Stimulated activated naive CD4-positive, alpha-beta T cell (primary cell): ENCODE data around the gene ATXN1.
"Not testable (repeated sequence)": the region's sequence is repeated elsewhere in the genome, so short reads cannot be mapped to it uniquely, and the experiment has no call there.

Experiments
- DNase-seq, 6 experiments: peaks; one replicate each; lab custom pipeline; 2025; lab: John Stamatoyannopoulos, UW

ATXN1 gene

GRCh38 chr6:16386057-16386456 is 375.2 kb downstream of the ATXN1 start:
- DNase-seq: peak in 1 of 6 experiments; percentile 1

DNA sequence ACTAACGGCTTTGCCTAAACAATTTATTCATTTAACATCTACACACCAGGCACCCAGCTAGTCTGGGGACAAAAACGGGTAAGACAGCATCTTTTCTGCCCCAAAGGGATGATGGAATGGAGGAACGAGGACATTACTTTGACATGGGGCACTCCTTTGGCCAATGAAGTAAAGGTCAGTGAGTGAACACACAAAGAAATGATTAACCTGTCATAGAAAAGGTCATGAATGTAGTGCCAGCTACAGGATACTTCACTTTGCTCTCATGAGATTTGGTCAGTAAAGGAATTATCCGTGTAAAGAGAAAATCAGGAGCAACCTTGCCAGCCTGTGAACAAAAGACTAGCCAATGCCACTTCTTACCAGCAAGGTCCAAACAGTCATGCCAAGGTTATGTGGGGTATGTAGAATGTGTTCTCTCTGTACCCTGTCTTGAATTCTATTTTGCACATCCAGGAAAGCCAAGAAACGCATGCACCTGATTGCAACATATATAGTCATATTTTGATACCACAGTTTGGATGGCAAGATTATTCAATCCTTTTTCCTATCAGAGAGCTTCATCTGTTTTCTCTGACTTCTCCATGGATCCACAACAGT is 377.6 kb downstream of the ATXN1 start:
- no peak for DNase-seq

DNA sequence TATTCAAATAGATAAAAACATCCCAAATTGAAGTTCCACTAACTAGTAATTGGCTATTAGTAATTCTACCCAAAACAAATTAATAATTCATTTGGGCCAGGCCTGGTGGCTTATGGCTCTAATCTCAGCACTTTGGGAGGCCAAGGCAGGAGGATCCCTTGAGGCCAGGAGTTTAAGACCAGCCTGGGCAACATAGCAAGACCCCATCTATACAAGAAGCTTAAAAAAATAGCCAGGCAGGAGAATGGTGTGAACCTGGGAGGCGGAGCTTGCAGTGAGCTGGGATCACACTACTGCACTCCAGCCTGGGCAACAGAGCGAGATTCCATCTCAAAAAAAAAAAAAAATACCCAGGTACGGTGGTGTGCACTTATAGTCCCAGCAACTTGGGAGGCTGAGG is 379.3 kb downstream of the ATXN1 start:
- DNase-seq: not testable (repeated sequence)

GRCh38 chr6:16380220-16380809 is 380.9 kb downstream of the ATXN1 start:
- DNase-seq: no peak

DNA sequence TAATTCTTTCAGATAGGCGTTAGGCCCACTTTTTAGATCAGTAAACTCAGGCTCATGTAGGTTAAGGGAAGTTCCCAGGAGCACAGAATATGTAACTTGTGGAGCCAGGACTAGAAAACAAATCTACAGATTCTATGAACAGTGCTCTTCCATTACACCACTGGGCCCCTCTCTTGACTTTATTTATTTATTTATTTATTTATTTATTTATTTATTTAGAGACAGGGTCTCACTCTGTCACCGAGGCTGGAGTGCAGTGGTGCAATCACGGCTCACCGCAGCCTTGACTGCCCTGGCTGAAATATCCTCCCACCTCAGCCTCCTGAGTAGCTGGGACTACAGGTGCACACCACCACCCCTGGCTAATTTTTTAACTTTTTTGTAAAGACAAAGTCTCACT is 382.9 kb downstream of the ATXN1 start:
- not testable (repeated sequence) for DNase-seq

GRCh38 chr6:16377470-16377869 is 383.8 kb downstream of the ATXN1 start:
- no peak for DNase-seq

DNA sequence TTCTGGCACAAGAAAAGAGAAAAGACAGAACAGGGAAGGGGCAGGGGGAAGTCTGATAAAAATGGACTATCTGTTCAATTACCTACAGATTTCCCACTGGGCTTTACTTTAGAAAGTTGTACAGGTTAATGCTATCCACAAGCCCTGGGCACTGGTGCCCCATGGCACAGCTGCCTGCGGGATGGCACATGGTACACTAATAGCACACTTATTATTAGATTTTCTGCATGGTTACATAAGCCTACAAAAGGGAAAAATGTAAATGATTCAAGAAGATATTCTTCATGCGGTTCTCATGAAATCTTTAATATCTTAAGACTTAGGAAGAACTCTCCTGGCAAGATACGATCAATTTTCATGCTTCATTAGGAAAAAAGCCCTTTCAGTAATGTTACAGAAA is 385.4 kb downstream of the ATXN1 start:
- DNase-seq: no peak

DNA sequence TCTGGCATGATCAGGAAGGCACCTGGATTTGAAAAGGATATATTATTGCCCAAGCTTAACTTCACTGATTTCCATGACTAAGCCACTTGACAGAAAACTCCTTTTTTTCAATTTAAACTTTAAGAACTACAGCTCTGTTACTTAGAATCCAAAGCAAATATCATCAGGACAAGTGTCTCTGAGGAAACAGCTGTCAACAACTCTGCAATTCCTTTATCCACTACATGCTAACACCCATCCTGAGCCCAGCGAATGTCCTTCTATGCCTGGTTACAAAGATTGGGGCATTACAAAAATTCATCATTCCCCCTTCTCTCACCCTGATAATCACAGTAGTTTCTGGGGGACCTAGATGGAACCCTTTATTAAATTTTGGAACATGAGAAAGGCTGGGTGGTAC is 386.1 kb downstream of the ATXN1 start:
- DNase-seq: no peak

DNA sequence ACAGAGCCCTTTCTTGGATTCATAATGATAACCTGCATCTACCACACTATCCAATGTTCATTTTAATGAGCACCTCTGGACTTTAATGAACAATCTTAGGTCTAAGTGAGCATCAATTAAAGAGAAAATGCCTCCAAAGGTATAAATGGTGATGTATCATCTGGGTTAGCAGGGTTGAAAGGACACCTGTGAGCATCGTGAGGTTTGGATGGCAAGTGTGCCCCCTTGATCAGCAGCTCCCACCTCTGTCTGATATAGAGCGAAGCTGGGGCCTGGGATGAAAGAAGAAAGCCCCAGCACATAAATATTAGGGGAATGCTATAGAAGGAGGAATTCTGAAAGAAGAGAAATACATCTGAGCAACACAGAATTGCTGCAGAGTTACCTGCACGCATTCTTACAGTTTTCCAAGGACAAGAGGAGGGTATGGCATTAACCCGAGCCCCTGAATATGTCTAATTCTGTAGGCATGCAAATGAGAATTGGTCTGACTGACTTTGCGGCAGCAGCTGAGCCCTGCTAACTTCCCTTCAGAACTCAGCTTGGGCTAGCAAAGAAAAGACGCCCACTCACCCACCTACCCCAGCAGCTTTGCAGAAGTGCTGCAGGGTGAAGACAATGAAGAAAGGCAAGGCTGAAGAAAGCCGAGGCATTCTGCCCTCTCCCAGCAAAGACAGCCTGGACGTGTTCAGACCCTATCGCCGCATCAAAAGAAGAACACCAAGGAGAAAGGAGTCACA is 386.6 kb downstream of the ATXN1 start:
- no peak for DNase-seq

- DNase-seq: no peak
Observed at GRCh38 chr6:16374016-16374415, 387.2 kb downstream of the ATXN1 start.

DNA sequence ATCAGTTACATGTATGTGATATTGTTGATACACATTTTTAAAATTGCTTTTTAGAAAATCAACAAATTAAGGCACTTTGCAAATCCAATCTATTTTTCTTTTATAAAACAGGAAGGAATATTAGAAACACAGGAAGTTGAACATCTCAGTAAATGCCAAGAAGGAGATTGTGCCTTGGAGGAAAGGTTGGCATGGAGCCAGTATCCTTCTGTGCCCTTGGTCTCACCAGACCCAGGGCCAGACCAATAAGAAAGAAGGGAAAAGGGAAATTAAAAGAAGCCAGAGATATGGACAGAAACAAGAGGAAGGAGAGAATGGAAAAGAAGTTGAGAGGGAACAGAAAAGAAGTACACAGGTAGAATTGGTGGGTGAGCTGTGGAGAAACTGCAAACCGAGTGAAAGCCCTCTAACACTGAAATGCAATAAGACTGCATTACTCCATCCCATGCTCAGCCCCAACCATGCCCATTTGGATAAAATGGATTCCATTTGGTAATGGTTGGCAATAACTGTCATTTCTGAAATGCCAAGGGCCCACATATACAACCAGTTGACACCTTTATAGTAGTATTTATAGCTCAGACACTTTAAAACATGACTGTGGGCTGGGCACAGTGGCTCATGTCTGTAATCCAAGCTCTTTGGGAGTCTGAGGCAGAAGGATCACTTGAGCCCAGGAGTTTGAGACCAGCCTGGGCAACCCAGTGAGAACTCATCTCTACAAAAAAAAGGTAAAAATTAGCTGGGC is 389.1 kb downstream of the ATXN1 start:
- no peak for DNase-seq

GRCh38 chr6:16371401-16371800 is 389.9 kb downstream of the ATXN1 start:
- no peak for DNase-seq

DNA sequence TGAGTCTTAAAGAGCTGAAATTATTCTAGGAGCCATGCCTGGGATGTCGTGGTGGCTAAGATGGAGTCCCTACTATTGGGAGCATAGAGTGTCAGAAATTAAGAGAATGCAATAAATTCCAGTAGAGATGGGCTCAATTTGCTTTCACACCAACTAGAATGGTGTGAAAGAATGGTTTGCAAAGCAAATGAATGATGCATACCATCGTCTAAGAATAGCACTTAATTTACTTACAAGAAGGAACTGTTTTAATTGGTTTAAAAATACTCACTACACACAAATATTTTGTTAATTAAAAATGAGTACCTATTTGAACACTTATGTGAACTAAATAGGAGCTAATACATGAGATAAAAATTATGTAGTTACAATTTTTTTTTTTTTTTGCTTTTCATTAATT is 390.3 kb downstream of the ATXN1 start:
- no peak for DNase-seq

GRCh38 chr6:16369989-16370388 is 391.3 kb downstream of the ATXN1 start:
- no peak for DNase-seq

GRCh38 chr6:16369140-16369745 is 392.0 kb downstream of the ATXN1 start:
- DNase-seq: no peak

- DNase-seq: no peak
Observed at GRCh38 chr6:16367571-16367970, 393.7 kb downstream of the ATXN1 start.

GRCh38 chr6:16363749-16364148 is 397.5 kb downstream of the ATXN1 start:
- no peak for DNase-seq

DNA sequence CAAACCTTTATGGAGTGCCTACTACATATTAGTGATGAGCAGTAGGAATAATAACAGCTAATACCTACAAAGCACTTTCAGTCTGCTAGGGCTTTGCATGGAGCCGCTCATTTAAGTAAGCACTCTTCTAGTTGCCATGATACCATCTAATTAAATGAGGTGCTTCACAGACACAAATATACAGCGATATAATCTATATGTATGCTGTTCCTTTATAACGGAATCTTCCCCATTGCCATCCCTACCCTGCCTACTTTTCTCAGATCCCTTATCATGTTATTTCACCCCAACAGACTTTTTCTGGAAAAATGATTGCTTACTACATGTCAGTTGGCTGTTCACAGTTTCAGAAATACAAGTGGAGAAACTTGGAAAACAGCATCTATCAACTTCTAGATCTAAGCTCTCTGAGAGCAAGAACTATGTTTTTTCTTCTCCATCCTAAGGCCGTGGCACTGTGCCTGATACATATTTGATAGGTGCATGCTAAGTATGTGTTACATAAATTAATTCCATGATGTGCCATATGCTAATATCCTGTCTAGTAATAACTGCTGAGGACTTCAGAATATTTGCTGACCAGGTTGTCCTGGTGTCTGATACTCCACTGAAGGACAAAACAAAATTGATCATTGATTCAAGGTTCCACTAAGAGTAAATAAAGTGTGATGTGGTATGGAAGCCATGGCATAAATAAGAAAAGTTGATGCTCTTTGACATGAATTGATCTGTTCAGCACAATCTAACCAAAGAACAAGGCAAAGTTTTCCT is 398.3 kb downstream of the ATXN1 start:
- DNase-seq: no peak

DNA sequence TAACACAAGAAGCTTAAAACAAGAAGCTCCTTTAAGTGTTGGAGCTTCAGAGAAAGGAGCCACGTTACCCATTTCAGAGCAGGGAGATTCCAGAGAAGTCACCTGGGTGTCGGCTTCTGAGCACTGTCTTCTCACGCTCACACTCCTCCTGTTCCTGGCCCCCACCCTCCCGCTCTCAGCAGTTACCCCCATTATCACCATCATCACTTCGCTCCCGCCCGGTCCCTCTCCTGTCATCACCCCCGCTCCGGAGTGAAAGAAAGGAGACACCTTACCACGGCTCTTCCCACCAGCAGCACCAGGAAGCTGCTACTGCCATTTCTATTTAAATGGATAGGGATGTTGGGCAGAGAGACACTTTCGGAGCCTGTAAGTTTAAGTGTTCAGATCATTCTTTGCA is 399.0 kb downstream of the ATXN1 start:
- DNase-seq: no peak

GRCh38 chr6:16361861-16362260 is 399.4 kb downstream of the ATXN1 start:
- DNase-seq: no peak

GRCh38 chr6:16361121-16361520 is 400.1 kb downstream of the ATXN1 start:
- DNase-seq: no peak

DNA sequence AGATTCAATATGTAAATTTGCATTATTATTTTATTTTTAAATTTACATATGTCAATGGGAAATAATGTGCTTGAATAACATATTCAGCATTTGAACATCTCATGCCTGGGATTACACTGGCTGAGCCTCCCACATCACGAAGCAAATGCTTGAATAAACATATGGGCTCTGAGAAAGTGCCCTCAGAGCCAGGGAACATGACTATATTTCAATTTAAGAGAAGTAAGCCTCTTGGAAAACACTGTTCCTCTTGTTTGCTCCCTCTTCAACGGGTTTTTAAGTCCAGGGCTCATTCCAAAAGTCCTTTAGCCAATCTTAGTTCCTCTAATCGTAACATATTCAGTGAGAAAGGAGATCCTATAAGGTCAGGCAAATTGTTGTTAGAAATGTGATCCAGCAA is 400.9 kb downstream of the ATXN1 start:
- no peak for DNase-seq
